HG03439 (cell line): ENCODE results near the gene NIPAL4.
A peak's percentile ranks its signal among the peaks of the same experiment; 100 is the strongest.

Experiments used
- ATAC-seq: cut with Tn5 transposase; IDR thresholded peaks from one replicate; pipeline ENCODE4 v1.9.1; 2021; ENCODE audit warnings: mild to moderate bottlenecking, moderate library complexity; ENCODE audit not compliant: unreplicated experiment

The NIPAL4 gene

GRCh38 chr5:157511651-157512644 lies 51.9 kb downstream of the NIPAL4 start:
- no peak for ATAC-seq

- ATAC-seq, result no peak
These were observed 53.2 kb downstream of the NIPAL4 start for GRCh38 chr5:157513182-157513581.

- ATAC-seq, result no peak
These were observed 55.0 kb downstream of the NIPAL4 start for GRCh38 chr5:157514974-157515373.

- ATAC-seq, result no peak
These were observed 56.0 kb downstream of the NIPAL4 start for GRCh38 chr5:157516006-157516405.

GRCh38 chr5:157516626-157517325 lies 56.8 kb downstream of the NIPAL4 start:
- no peak for ATAC-seq

- ATAC-seq, result peak; percentile 80
These were observed 59.0 kb downstream of the NIPAL4 start for GRCh38 chr5:157518963-157519362.

GRCh38 chr5:157519579-157520253 lies 59.7 kb downstream of the NIPAL4 start:
- peak; percentile 55 for ATAC-seq

GRCh38 chr5:157520911-157521703 lies 61.1 kb downstream of the NIPAL4 start:
- ATAC-seq, result no peak

- no peak for ATAC-seq
These were observed 61.7 kb downstream of the NIPAL4 start for GRCh38 chr5:157521704-157522029.

- ATAC-seq, result no peak
These were observed 64.0 kb downstream of the NIPAL4 start for GRCh38 chr5:157523976-157524375.
